Upper lobe of left lung (tissue), 4 donors: ENCODE results near the gene LTBP1.

Experiments used
- CTCF ChIP-seq, 6 experiments: fragments of 450-650 bp in 4 of 6; fragments of 200-600 bp in 2 of 6; sonication (generic) in 2 of 6; IDR thresholded peaks; one replicate each; pipeline ENCODE4 v1.5.1; 2016 to 2019; ENCODE audit warnings: antibody characterized with exemption in 6 of 6
- EP300 ChIP-seq, 4 donors: sonication (generic); formaldehyde crosslinking; IDR thresholded peaks; one replicate each; pipeline ENCODE4 v1.5.1; 2017; ENCODE audit warnings: antibody characterized with exemption in 4 of 4, control low read depth in 2 of 4
- POLR2AphosphoS5 ChIP-seq, 2 donors: sonication (generic); formaldehyde crosslinking; IDR thresholded peaks; one replicate each; pipeline ENCODE4 v1.5.1; 2017; ENCODE audit warnings: antibody characterized with exemption in 2 of 2

GRCh38 chr2:33207151-33207740, 260.5 kb downstream of the LTBP1 start:
- TF ChIP-seq CTCF (IDR thresholded peaks at IDR 0.05) (no peak), POLR2AphosphoS5 (IDR thresholded peaks at IDR 0.05) (no peak), EP300 (IDR thresholded peaks at IDR 0.05) (no peak)
